Effector CD8-positive, alpha-beta T cell (primary cell): Measurements from ENCODE around the gene NKX2-4.

Experiments
- DNase-seq: peaks from one replicate; lab custom pipeline; 2025; lab: John Stamatoyannopoulos, UW

The NKX2-4 gene

GRCh38 chr20:21358737-21359136 lies 38.6 kb downstream of the NKX2-4 start:
- DNase-seq: no peak

- DNase-seq: no peak
Measured at GRCh38 chr20:21357844-21358243, 39.5 kb downstream of the NKX2-4 start.

GRCh38 chr20:21356386-21356785 lies 40.9 kb downstream of the NKX2-4 start:
- no peak for DNase-seq

GRCh38 chr20:21355981-21356380 lies 41.3 kb downstream of the NKX2-4 start:
- no peak for DNase-seq

GRCh38 chr20:21353236-21353635 lies 44.1 kb downstream of the NKX2-4 start:
- no peak for DNase-seq

- DNase-seq: no peak
Measured at GRCh38 chr20:21352703-21353102, 44.6 kb downstream of the NKX2-4 start.
